HepG2 (cell line): ENCODE data around the gene METTL15.

ENCODE experiments used
- CHD2 ChIP-seq: IDR thresholded peaks from 2 replicates; pipeline ENCODE4 v1.6.1; 2011; ENCODE audit warnings: low read depth, low read length, improper control_type of control experiment
- DPF2 ChIP-seq: sonication (generic); formaldehyde crosslinking; IDR thresholded peaks from 2 replicates; pipeline ENCODE4 v1.4.0; 2020; ENCODE audit warnings: mild to moderate bottlenecking, low read depth, missing genetic modification reagents, borderline replicate concordance
- TF ChIP-seq, protein P1 (sequence below): sonication (generic); formaldehyde crosslinking; IDR thresholded peaks from 2 replicates; pipeline ENCODE4 v1.4.0; 2020; ENCODE audit warnings: mild to moderate bottlenecking, missing genetic modification reagents
- TF ChIP-seq, protein P2 (sequence below): sonication (generic); formaldehyde crosslinking; IDR thresholded peaks from 2 replicates; pipeline ENCODE4 v1.5.0; 2020; ENCODE audit warnings: mild to moderate bottlenecking, missing genetic modification reagents

DNA sequence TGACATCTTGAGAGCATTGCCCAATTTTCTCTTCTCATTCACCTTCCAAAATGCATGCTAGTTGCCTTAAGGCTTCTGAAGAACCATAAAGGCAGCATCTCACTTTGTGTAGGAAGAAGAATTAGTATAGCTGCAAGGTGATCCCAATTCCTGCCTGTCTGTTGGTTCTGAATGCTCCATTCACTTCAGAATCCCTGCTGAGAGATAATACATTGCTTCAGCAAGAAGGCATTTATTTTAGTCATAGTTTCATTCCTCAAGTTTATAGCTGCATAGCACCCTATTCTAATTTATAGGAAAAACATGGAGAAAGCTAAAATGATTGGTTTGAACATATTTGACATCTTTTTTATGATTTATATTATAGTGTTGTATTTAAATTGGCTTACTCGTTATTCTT lies 181.3 kb downstream of the METTL15 start:
- TF ChIP-seq, protein P1, sequence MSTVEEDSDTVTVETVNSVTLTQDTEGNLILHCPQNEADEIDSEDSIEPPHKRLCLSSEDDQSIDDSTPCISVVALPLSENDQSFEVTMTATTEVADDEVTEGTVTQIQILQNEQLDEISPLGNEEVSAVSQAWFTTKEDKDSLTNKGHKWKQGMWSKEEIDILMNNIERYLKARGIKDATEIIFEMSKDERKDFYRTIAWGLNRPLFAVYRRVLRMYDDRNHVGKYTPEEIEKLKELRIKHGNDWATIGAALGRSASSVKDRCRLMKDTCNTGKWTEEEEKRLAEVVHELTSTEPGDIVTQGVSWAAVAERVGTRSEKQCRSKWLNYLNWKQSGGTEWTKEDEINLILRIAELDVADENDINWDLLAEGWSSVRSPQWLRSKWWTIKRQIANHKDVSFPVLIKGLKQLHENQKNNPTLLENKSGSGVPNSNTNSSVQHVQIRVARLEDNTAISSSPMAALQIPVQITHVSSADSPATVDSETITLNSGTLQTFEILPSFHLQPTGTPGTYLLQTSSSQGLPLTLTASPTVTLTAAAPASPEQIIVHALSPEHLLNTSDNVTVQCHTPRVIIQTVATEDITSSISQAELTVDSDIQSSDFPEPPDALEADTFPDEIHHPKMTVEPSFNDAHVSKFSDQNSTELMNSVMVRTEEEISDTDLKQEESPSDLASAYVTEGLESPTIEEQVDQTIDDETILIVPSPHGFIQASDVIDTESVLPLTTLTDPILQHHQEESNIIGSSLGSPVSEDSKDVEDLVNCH (CRISPR knock-in tag): no peak
- TF ChIP-seq, protein P2, sequence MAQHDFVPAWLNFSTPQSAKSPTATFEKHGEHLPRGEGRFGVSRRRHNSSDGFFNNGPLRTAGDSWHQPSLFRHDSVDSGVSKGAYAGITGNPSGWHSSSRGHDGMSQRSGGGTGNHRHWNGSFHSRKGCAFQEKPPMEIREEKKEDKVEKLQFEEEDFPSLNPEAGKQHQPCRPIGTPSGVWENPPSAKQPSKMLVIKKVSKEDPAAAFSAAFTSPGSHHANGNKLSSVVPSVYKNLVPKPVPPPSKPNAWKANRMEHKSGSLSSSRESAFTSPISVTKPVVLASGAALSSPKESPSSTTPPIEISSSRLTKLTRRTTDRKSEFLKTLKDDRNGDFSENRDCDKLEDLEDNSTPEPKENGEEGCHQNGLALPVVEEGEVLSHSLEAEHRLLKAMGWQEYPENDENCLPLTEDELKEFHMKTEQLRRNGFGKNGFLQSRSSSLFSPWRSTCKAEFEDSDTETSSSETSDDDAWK: no peak
- TF ChIP-seq DPF2 (CRISPR knock-in tag): no peak
- no peak for TF ChIP-seq CHD2
